GM19193 (cell line): Measurements from ENCODE around the gene SGCE.

Experiments
- POLR2A ChIP-seq: IDR thresholded peaks from 4 replicates; pipeline ENCODE4 v1.6.1; 2011; ENCODE audit not compliant: insufficient read depth, insufficient read length; ENCODE audit errors: extremely low read depth

SGCE gene

GRCh38 chr7:94575646-94576045 lies 80.3 kb downstream of the SGCE start:
- TF ChIP-seq POLR2A = no peak

DNA sequence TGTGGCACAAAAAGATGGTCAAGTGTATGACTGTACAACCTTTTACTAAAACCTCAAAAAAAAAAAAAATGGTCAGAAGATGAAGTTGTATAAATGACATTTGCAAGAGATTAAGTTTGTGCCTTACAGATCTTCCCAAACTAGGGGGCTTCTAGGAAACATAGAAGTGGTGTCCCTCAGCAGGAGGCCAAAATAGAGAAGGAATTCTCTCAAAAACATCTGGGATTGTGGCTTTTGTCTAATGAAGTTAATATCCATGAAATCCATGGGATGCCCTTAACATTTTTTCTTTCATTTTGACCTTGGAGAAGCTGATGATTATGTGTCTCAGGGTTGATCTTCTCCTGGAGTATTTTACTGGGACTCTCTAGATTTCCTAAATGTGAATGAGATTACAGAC lies 84.1 kb downstream of the SGCE start:
- no peak for TF ChIP-seq POLR2A

GRCh38 chr7:94567396-94567795 lies 88.5 kb downstream of the SGCE start:
- TF ChIP-seq POLR2A = no peak

DNA sequence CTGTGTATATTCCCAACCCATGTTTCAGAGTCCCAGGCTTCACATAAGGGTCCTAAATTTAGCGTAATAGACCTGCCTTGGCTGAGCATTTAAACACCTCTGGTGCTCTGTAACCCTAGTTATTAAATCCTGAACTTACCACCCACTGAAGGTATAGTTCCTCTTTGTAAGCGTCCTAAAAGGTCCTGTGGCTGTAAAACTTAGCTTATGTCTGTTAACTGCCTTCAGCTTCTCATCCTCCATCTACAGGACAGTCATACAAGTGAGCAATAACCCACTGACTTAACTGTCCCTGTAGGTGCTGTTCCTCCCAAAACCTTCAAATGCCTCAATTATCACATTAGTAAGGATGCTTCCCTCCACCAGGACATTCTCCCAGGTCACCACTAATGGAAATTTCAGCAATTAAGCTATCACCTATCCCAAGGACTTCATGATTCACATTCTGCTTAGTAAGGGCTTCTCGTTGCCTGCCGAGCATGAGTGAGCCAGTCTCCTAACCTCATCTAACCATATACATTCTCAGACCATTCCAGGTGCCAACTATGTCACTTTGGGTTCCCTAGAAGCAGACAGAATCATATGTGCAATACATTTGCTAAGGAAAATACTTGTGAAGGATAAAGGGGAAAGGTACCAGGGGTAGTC lies 90.6 kb downstream of the SGCE start:
- no peak for TF ChIP-seq POLR2A

- no peak for TF ChIP-seq POLR2A
Measured at GRCh38 chr7:94562525-94562924, 93.4 kb downstream of the SGCE start.

DNA sequence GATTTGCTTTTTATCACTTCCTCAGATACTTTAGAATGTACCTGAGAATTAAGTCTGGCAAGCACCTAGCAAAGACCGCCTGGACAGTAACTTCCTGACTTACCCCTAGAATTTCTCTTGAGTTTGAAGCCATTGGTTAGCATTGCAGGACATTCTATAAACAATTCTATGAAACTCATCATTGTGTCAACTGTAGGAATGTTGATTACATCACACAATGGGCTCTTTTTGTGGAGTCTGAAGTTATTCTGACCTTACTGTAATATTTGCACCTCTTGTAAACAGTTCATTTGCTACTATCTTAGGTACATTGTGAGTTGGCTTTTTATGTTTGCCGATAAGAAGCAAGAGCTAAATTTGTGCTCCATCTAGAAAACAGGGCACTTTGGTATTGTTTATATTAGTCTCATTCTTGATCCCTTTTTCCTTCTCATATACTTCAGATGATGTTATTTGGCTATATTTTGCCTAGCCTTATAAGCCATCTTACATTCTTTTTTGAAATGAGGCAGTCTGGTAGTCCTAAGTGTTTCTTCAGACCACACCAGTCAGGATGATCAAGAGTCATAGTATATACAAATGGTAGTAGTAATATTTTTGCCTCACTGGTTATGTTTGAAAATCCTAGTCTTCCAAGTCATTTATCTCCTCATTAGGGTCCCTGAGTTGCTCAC lies 94.0 kb downstream of the SGCE start:
- TF ChIP-seq POLR2A = no peak

DNA sequence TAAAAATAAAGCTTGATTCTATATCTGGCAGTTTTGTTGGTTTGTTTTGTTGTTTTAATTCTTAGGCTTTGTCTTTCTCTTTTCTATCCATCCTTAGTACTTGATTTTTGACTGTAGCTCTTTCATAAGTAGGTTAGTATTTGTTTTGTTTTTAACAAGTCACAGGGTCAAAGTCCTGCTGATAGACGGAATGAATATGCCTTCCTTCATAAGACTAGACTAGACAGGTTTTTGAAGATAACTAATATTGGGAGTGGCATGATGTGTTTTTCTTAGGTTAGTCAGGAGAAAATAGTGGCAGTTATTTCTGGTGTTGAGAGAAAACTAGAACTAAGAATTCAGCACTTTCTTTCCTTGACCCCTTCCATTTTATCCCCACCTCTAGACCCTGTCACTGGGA lies 96.0 kb downstream of the SGCE start:
- TF ChIP-seq POLR2A = no peak

DNA sequence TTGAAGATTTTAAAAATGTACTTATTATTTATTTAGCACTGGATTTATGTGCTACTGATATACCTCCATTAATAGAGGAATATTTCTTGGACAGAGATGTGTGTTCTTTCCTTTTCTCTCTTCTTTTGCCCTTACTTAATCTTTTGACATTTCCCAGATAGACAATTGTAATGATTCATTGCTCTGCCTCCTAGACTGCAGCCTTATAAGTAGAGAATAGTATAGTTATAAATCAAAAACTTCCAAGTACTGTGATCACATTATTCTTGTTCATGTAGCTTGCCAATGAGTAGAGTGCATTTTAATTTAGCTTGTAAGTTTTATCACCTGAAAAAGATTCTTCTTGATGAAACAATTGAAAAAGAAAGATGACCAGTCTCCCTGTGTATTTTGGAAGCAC lies 98.7 kb downstream of the SGCE start:
- TF ChIP-seq POLR2A = no peak

- TF ChIP-seq POLR2A = no peak
Measured at GRCh38 chr7:94556028-94556427, 99.9 kb downstream of the SGCE start.

- no peak for TF ChIP-seq POLR2A
Measured at GRCh38 chr7:94547126-94547525, 108.8 kb downstream of the SGCE start.

GRCh38 chr7:94540428-94540827 lies 115.5 kb downstream of the SGCE start:
- no peak for TF ChIP-seq POLR2A
